ENCODE data around the gene MACROH2A2. TPM values are rescaled to one million over a fixed set of nuclear protein-coding genes. Genes with fewer than 3 reads are reported as not detected.
"Not testable (repeated sequence)": the region's sequence is repeated elsewhere in the genome, so short reads cannot be mapped to it uniquely, and the experiment has no call there.

The MACROH2A2 gene
- total and polyA plus RNA-seq, 2 of the 4 experiments (the other 2 are of a cell fraction) = 16.1 to 17.4 TPM

GRCh38 chr10:70101068-70101562, 48.5 kb downstream of the MACROH2A2 start:
- H2BK120ac ChIP-seq (ENCODE audit: low read depth, low read length); dilution Hi-C loops (cut with HindIII; ENCODE audit: low sequenced_read_pairs, unreplicated experiment); H3K18ac ChIP-seq (ENCODE audit: low read depth, low read length); in situ Hi-C loops (cut with MboI; ENCODE audit: low sequenced_read_pairs); intact Hi-C loops (cut with micrococcal nuclease); H3K79me1 ChIP-seq (ENCODE audit: low read depth in 1 of 2, low read length in 2 of 2); H3K9me3 ChIP-seq (ENCODE audit: control insufficient read depth, insufficient read depth, low read length); H4K8ac ChIP-seq (ENCODE audit: low read depth in 2 of 2, low read length in 2 of 2); CTCF ChIA-PET; H4K5ac ChIP-seq (ENCODE audit: low read depth, low read length); H3K27me3 ChIP-seq (ENCODE audit: control insufficient read depth, insufficient read depth, low read length); H3K56ac ChIP-seq (ENCODE audit: extremely low read depth, insufficient read depth, low read length); H2AK9ac ChIP-seq (replicated peaks; ENCODE audit: low read depth, low read length, poor library complexity); H4K91ac ChIP-seq (ENCODE audit: insufficient read depth, low read depth, low read length); H3K27ac ChIP-seq (ENCODE audit: insufficient read depth, low read length); H4K20me1 ChIP-seq (ENCODE audit: insufficient read depth, low read length); H3K4ac ChIP-seq (ENCODE audit: low read depth, low read length); BruUV-seq (replicated peaks); H2BK15ac ChIP-seq (ENCODE audit: low read depth, low read length); H2AFZ ChIP-seq (replicated peaks; ENCODE audit: low read length, poor library complexity); POLR2A ChIA-PET (ENCODE audit: unreplicated experiment); H3K4me2 ChIP-seq (ENCODE audit: low read depth, low read length); H3K23ac ChIP-seq (ENCODE audit: low read depth, low read length); H3K4me3 ChIP-seq (ENCODE audit: insufficient read depth, low read depth, low read length); H3K4me1 ChIP-seq (ENCODE audit: control insufficient read depth, insufficient read depth, low read length); H2BK5ac ChIP-seq (ENCODE audit: low read depth, low read length, poor library complexity, severe bottlenecking); DNase-seq; H3K14ac ChIP-seq (replicated peaks; ENCODE audit: low read depth, low read length); ATAC-seq (ENCODE audit: low read depth); H2BK20ac ChIP-seq (ENCODE audit: low read depth, low read length); H3K9ac ChIP-seq (ENCODE audit: low read depth, low read length); H2AK5ac ChIP-seq (ENCODE audit: low read depth, low read length): not testable (repeated sequence)
- H3K9me1 ChIP-seq (ENCODE audit: insufficient read depth, low read length) = peaks cover 10% of the 10 kb centered on the region; the same call in 1 of the 2 replicates
- peaks cover 18% of the 10 kb centered on the region for H3K36me3 ChIP-seq (ENCODE audit: control insufficient read depth, insufficient read depth, low read length)
- 100% methylated on average over 3 of the region's 11 CpGs; no CpG with 5 or more reads in 1 of the 2 experiments for WGBS, 2 experiments (ENCODE audit: extremely low coverage in 2 of 2, insufficient read length in 1 of 2)
